Natural killer cell (primary cell): ENCODE results near the gene CDC25C. TPM values are rescaled to one million over a fixed set of nuclear protein-coding genes. Genes with fewer than 3 reads are reported as not detected.

Source experiments
- ATAC-seq, 3 donors: fragments of 150-1000 bp in 2 of 3; fragments of 200-7000 bp in 1 of 3; cut with Tn5 transposase; 1 replicate in 1 of 3; 2 replicates in 2 of 3; pipeline ENCODE4 v1.10.0; 2021; ENCODE audit warnings: mild to moderate bottlenecking in 2 of 3, moderate library complexity in 2 of 3
- DNase-seq, 2 donors: peaks; one replicate each; pipeline versions ENCODE4 v3.0.0 to v3.0.0-alpha.2; 2013 to 2021; ENCODE audit warnings: mixed read lengths in 1 of 2
- H3K27ac ChIP-seq: one replicate; pipeline ENCODE4 v1.5.1; 2013; ENCODE audit warnings: mild to moderate bottlenecking, low read length
- H3K27me3 ChIP-seq: one replicate; pipeline ENCODE4 v1.6.1; 2013; ENCODE audit warnings: low read length; ENCODE audit not compliant: control insufficient read depth, insufficient read depth
- H3K36me3 ChIP-seq: one replicate; pipeline ENCODE4 v1.6.1; 2013; ENCODE audit warnings: low read length; ENCODE audit not compliant: control insufficient read depth, insufficient read depth
- H3K4me1 ChIP-seq: one replicate; pipeline ENCODE4 v1.6.1; 2013; ENCODE audit warnings: low read length; ENCODE audit not compliant: control insufficient read depth, insufficient read depth
- H3K4me3 ChIP-seq: one replicate; pipeline ENCODE4 v1.5.1; 2013; ENCODE audit warnings: low read length
- H3K9me3 ChIP-seq: one replicate; pipeline ENCODE4 v1.6.1; 2013; ENCODE audit warnings: low read length; ENCODE audit not compliant: control insufficient read depth, insufficient read depth
- H3K27ac Mint-ChIP-seq, 2 donors: one replicate each; pipeline ENCODE4 v1.8.0; 2022; ENCODE audit warnings: mild to moderate bottlenecking in 2 of 2, mixed read lengths in 2 of 2, moderate library complexity in 1 of 2
- H3K27me3 Mint-ChIP-seq, 2 donors: one replicate each; pipeline ENCODE4 v1.8.0; 2022; ENCODE audit warnings: low read depth in 2 of 2, mixed read lengths in 2 of 2
- H3K36me3 Mint-ChIP-seq: one replicate; pipeline ENCODE4 v1.8.0; 2022; ENCODE audit warnings: mixed read lengths
- H3K4me1 Mint-ChIP-seq, 2 donors: one replicate each; pipeline ENCODE4 v1.8.0; 2022; ENCODE audit warnings: mixed read lengths in 2 of 2
- H3K4me3 Mint-ChIP-seq: one replicate; pipeline ENCODE4 v1.8.0; 2022; ENCODE audit warnings: mild to moderate bottlenecking, moderate library complexity, mixed read lengths
- H3K9me3 Mint-ChIP-seq, 2 donors: one replicate each; pipeline ENCODE4 v1.8.0; 2022; ENCODE audit warnings: mixed read lengths in 2 of 2
- CTCF ChIP-seq: fragments of 200-600 bp; IDR thresholded peaks from one replicate; pipeline ENCODE4 v1.8.0; 2022; ENCODE audit warnings: antibody characterized with exemption
- WGBS: methylation state at CpG from one replicate; pipeline ENCODE4 v1.1.7; 2013; ENCODE audit warnings: missing lambda C conversion rate; ENCODE audit not compliant: insufficient coverage; 5-methylcytosine and 5-hydroxymethylcytosine counted together
- intact Hi-C: fragments of 100-400 bp; cut with micrococcal nuclease; formaldehyde crosslinking; loops from one replicate; pipeline ENCODE4 v1.14.2; 2022
- total RNA-seq, 4 donors: library from RNA; stranded (reverse); fragments of 120-200 nt in 1 of 4; gene quantifications; one replicate each; pipeline versions ENCODE4 v1.2.3 to v1.2.4, GENCODE V29; 2013 to 2022

The CDC25C gene
- total RNA-seq, 3 donors from 2014 or later (not counting 1 experiment from before 2014, with no cell fraction given) = 0.47 to 0.48 TPM; not detected in 1

GRCh38 chr5:138340008-138340407 lies 8.4 kb upstream of the CDC25C start:
- H3K4me1 Mint-ChIP-seq = peaks cover 40 to 41% of the 10 kb centered on the region in 2 donors

GRCh38 chr5:138339464-138339863 lies 7.9 kb upstream of the CDC25C start:
- peak overlapping the region; percentile 88 for H3K4me3 Mint-ChIP-seq
- Histone ChIP-seq H3K36me3 (peaks cover 13% of the 10 kb centered on the region), H3K27ac (peak overlapping the region; percentile 97), H3K27me3 (no peaks in the 10 kb centered on the region), H3K4me1 (peaks cover 18% of the 10 kb centered on the region), H3K9me3 (no peaks in the 10 kb centered on the region), H3K4me3 (peak overlapping the region; percentile 61)
- intact Hi-C loops = loop anchor here (2.0 kb wide), 1 partner anchor 13 kb away; the partner anchor contains the start of gene KDM3B
- no peaks in the 10 kb centered on the region for H3K9me3 Mint-ChIP-seq
- 27% methylated on average over 2 of the region's 2 CpGs for WGBS
- ATAC-seq = no peak
- no peaks in the 10 kb centered on the region for H3K36me3 Mint-ChIP-seq
- no peak for DNase-seq
- peaks cover 40 to 41% of the 10 kb centered on the region in 2 donors for H3K4me1 Mint-ChIP-seq
- no peaks in the 10 kb centered on the region for H3K27me3 Mint-ChIP-seq
- no peak for TF ChIP-seq CTCF
- peak overlapping the region; percentile 89 to 99 for H3K27ac Mint-ChIP-seq

More at GRCh38 chr5:138340008-138340407, 8.4 kb upstream of the CDC25C start:
- no peaks in the 10 kb centered on the region for H3K36me3 Mint-ChIP-seq
- Histone ChIP-seq H3K4me1 (peaks cover 18% of the 10 kb centered on the region), H3K27ac (no peak overlapping the region), H3K4me3 (no peak overlapping the region), H3K36me3 (peaks cover 18% of the 10 kb centered on the region), H3K27me3 (no peaks in the 10 kb centered on the region), H3K9me3 (no peaks in the 10 kb centered on the region)
- 40% methylated on average over 1 of the region's 3 CpGs for WGBS
- no peaks in the 10 kb centered on the region for H3K27me3 Mint-ChIP-seq
- H3K4me3 Mint-ChIP-seq = peak overlapping the region; percentile 88
- ATAC-seq = no peak
- TF ChIP-seq CTCF = no peak
- H3K9me3 Mint-ChIP-seq = no peaks in the 10 kb centered on the region
- intact Hi-C loops = no loop called here
- DNase-seq = no peak
- H3K27ac Mint-ChIP-seq = peak overlapping the region; percentile 89 to 99

- H3K4me3 ChIP-seq = peak overlapping the region; percentile 61
- Mint-ChIP-seq H3K27me3 (no peaks in the 10 kb centered on the region), H3K36me3 (no peaks in the 10 kb centered on the region), H3K4me1 (peaks cover 40 to 41% of the 10 kb centered on the region in 2 donors), H3K4me3 (peak overlapping the region; percentile 88), H3K27ac (peak overlapping the region; percentile 89 to 99), H3K9me3 (no peaks in the 10 kb centered on the region)
- H3K4me1 ChIP-seq = peaks cover 18% of the 10 kb centered on the region
- ATAC-seq (no peak), DNase-seq (peak in 1 of 2 donors; percentile 23)
- peak overlapping the region; percentile 97 for H3K27ac ChIP-seq
- H3K27me3 ChIP-seq = no peaks in the 10 kb centered on the region
- no peak for TF ChIP-seq CTCF
- WGBS = 28% methylated on average over 7 of the region's 7 CpGs
- no peaks in the 10 kb centered on the region for H3K9me3 ChIP-seq
- H3K36me3 ChIP-seq = peaks cover 11% of the 10 kb centered on the region
- intact Hi-C loops = loop anchor here (2.0 kb wide), 1 partner anchor 14 kb away; the partner anchor contains the start of gene KDM3B
Observed at GRCh38 chr5:138339091-138339456, 7.5 kb upstream of the CDC25C start.
